ENCODE data around the gene STARD3.

Gene STARD3

DNA sequence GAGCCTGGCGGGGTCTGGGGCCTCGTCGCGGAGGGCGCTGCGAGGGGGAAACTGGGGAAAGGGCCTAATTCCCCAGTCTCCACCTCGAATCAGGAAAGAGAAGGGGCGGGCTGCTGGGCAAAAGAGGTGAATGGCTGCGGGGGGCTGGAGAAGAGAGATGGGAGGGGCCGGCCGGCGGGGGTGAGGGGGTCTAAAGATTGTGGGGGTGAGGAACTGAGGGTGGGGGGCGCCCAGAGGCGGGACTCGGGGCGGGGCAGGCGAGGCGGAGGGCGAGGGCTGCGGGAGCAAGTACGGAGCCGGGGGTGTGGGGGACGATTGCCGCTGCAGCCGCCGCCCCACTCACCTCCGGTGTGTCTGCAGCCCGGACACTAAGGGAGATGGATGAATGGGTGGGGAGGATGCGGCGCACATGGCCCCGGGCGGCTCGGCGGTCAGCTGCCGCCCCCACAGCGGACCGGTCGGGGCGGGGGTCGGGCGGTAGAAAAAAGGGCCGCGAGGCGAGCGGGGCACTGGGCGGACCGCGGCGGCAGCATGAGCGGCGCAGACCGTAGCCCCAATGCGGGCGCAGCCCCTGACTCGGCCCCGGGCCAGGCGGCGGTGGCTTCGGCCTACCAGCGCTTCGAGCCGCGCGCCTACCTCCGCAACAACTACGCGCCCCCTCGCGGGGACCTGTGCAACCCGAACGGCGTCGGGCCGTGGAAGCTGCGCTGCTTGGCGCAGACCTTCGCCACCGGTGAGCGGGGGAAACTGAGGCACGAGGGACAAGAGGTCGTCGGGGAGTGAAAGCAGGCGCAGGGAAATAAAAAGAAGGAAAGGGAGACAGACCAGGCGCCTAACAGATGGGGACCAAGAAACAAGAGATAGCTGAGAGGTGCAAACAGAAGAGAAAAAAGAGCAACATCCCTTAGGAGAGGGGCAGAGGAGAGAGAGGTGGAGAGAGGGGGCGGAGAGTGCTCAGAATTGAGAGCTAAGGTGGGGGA lies 31.3 kb downstream of the STARD3 start, which contains the start of gene PNMT:
TSS of gene PNMT (plus strand) at position 509 of the 980 bp plus-strand sequence. CDS start at position 532, 23 bp downstream.
- no peaks in the 10 kb centered on the region for H3K36me3 ChIP-seq (ENCODE audit: insufficient read depth, low read length)
- peak within 1 kb of the TSS; percentile 79 for H3K4me2 ChIP-seq (ENCODE audit: low read length)
- H3F3A ChIP-seq (ENCODE audit: insufficient read depth, low read length), result no peaks in the 10 kb centered on the region
- no peak within 1 kb of the TSS for H2AFZ ChIP-seq (ENCODE audit: low read length)
- peak within 1 kb of the TSS; percentile 55 for H3K4me3 ChIP-seq (ENCODE audit: low read depth, low read length, poor library complexity, severe bottlenecking)
- no peaks in the 10 kb centered on the region for H4K20me1 ChIP-seq (ENCODE audit: insufficient read depth, low read length)
- H3K27me3 ChIP-seq (ENCODE audit: insufficient read depth, low read length), result peaks cover 13% of the 10 kb centered on the region; the same call in 1 of the 2 replicates
- H3K9ac ChIP-seq (ENCODE audit: low read length), result no peak within 1 kb of the TSS; the same call in 1 of the 2 replicates
- no peaks in the 10 kb centered on the region for H3K9me2 ChIP-seq (ENCODE audit: low read depth, low read length)
- H3K4me1 ChIP-seq (ENCODE audit: insufficient read depth, low read length, severe bottlenecking), result peaks cover 18% of the 10 kb centered on the region
- no peaks in the 10 kb centered on the region for H3K9me3 ChIP-seq (ENCODE audit: low read length)
- TF ChIP-seq, protein P1, sequence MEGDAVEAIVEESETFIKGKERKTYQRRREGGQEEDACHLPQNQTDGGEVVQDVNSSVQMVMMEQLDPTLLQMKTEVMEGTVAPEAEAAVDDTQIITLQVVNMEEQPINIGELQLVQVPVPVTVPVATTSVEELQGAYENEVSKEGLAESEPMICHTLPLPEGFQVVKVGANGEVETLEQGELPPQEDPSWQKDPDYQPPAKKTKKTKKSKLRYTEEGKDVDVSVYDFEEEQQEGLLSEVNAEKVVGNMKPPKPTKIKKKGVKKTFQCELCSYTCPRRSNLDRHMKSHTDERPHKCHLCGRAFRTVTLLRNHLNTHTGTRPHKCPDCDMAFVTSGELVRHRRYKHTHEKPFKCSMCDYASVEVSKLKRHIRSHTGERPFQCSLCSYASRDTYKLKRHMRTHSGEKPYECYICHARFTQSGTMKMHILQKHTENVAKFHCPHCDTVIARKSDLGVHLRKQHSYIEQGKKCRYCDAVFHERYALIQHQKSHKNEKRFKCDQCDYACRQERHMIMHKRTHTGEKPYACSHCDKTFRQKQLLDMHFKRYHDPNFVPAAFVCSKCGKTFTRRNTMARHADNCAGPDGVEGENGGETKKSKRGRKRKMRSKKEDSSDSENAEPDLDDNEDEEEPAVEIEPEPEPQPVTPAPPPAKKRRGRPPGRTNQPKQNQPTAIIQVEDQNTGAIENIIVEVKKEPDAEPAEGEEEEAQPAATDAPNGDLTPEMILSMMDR (IDR thresholded peaks at IDR 0.05; ENCODE audit: low read length), result peak; percentile 79
- no peak for TF ChIP-seq EZH2 (IDR thresholded peaks at IDR 0.05; ENCODE audit: borderline replicate concordance, low read length)
- H3K27ac ChIP-seq (ENCODE audit: low read depth, low read length, poor library complexity, severe bottlenecking), result no peak within 1 kb of the TSS
- no peaks in the 10 kb centered on the region for H3K79me2 ChIP-seq (ENCODE audit: insufficient read depth, low read length)

GRCh38 chr17:39669897-39670735 lies 33.2 kb downstream of the STARD3 start:
- H4K20me1 ChIP-seq (ENCODE audit: insufficient read depth, low read length), result no peaks in the 10 kb centered on the region
- no peaks in the 10 kb centered on the region for H3F3A ChIP-seq (ENCODE audit: insufficient read depth, low read length)
- no peak overlapping the region for H3K4me2 ChIP-seq (ENCODE audit: low read length)
- H3K4me1 ChIP-seq (ENCODE audit: insufficient read depth, low read length, severe bottlenecking), result peaks cover 18% of the 10 kb centered on the region
- no peaks in the 10 kb centered on the region for H3K79me2 ChIP-seq (ENCODE audit: insufficient read depth, low read length)
- no peak overlapping the region for H3K9ac ChIP-seq (ENCODE audit: low read length)
- H3K9me3 ChIP-seq (ENCODE audit: low read length), result no peaks in the 10 kb centered on the region
- H2AFZ ChIP-seq (ENCODE audit: low read length), result no peak overlapping the region
- no peak overlapping the region for H3K4me3 ChIP-seq (ENCODE audit: low read depth, low read length, poor library complexity, severe bottlenecking)
- TF ChIP-seq, protein P1 (IDR thresholded peaks at IDR 0.05; ENCODE audit: low read length), result no peak
- TF ChIP-seq EZH2 (IDR thresholded peaks at IDR 0.05; ENCODE audit: borderline replicate concordance, low read length), result no peak
- H3K27me3 ChIP-seq (ENCODE audit: insufficient read depth, low read length), result peaks cover 13% of the 10 kb centered on the region; the same call in 1 of the 2 replicates
- H3K9me2 ChIP-seq (ENCODE audit: low read depth, low read length), result no peaks in the 10 kb centered on the region
- H3K27ac ChIP-seq (ENCODE audit: low read depth, low read length, poor library complexity, severe bottlenecking), result no peak overlapping the region
- H3K36me3 ChIP-seq (ENCODE audit: insufficient read depth, low read length), result no peaks in the 10 kb centered on the region

- Histone ChIP-seq H3K4me1 (ENCODE audit: insufficient read depth, low read length, severe bottlenecking) (peaks cover 18% of the 10 kb centered on the region), H2AFZ (ENCODE audit: low read length) (no peak overlapping the region), H3F3A (ENCODE audit: insufficient read depth, low read length) (no peaks in the 10 kb centered on the region), H3K79me2 (ENCODE audit: insufficient read depth, low read length) (no peaks in the 10 kb centered on the region), H3K9me2 (ENCODE audit: low read depth, low read length) (no peaks in the 10 kb centered on the region), H4K20me1 (ENCODE audit: insufficient read depth, low read length) (no peaks in the 10 kb centered on the region), H3K9ac (ENCODE audit: low read length) (no peak overlapping the region), H3K27me3 (ENCODE audit: insufficient read depth, low read length) (peaks cover 13% of the 10 kb centered on the region; the same call in 1 of the 2 replicates), H3K4me3 (ENCODE audit: low read depth, low read length, poor library complexity, severe bottlenecking) (no peak overlapping the region), H3K9me3 (ENCODE audit: low read length) (no peaks in the 10 kb centered on the region), H3K4me2 (ENCODE audit: low read length) (no peak overlapping the region), H3K36me3 (ENCODE audit: insufficient read depth, low read length) (no peaks in the 10 kb centered on the region), H3K27ac (ENCODE audit: low read depth, low read length, poor library complexity, severe bottlenecking) (no peak overlapping the region)
- TF ChIP-seq EZH2 (IDR thresholded peaks at IDR 0.05; ENCODE audit: borderline replicate concordance, low read length), result no peak
- TF ChIP-seq, protein P1 (IDR thresholded peaks at IDR 0.05; ENCODE audit: low read length), result no peak
These were observed 33.8 kb downstream of the STARD3 start for GRCh38 chr17:39670746-39671145.
